Stimulated activated CD8-positive, alpha-beta memory T cell treated with anti-CD3 and anti-CD28 coated beads, Interleukin-4, amount 100 ng/mL, for 4 hours (primary cell): ENCODE measurements around the gene SPTBN1.

ENCODE experiments used
- DNase-seq, 2 donors: peaks; one replicate each; pipeline ENCODE4 v3.0.0-alpha.2; 2020; ENCODE audit warnings: low read depth in 2 of 2, low spot score in 1 of 2

Gene SPTBN1

GRCh38 chr2:54587171-54588016, 131.3 kb downstream of the SPTBN1 start:
- no peak for DNase-seq

GRCh38 chr2:54588244-54588899, 132.2 kb downstream of the SPTBN1 start:
- no peak for DNase-seq

GRCh38 chr2:54589038-54589339, 132.9 kb downstream of the SPTBN1 start:
- no peak for DNase-seq

GRCh38 chr2:54589340-54590215, 133.5 kb downstream of the SPTBN1 start:
- no peak for DNase-seq

GRCh38 chr2:54590216-54591120, 134.3 kb downstream of the SPTBN1 start:
- no peak for DNase-seq

- no peak for DNase-seq
These were observed 135.4 kb downstream of the SPTBN1 start for GRCh38 chr2:54591551-54591950.

- DNase-seq, result no peak
These were observed 137.1 kb downstream of the SPTBN1 start for GRCh38 chr2:54593249-54593648.

- no peak for DNase-seq
These were observed 137.9 kb downstream of the SPTBN1 start for GRCh38 chr2:54594048-54594447.

- no peak for DNase-seq
These were observed 139.2 kb downstream of the SPTBN1 start for GRCh38 chr2:54595161-54595803.

- no peak for DNase-seq
These were observed 140.1 kb downstream of the SPTBN1 start for GRCh38 chr2:54595999-54596902.

- DNase-seq, result no peak
These were observed 141.2 kb downstream of the SPTBN1 start for GRCh38 chr2:54597153-54597848.

- no peak for DNase-seq
These were observed 142.5 kb downstream of the SPTBN1 start for GRCh38 chr2:54598347-54599325.

- DNase-seq, result no peak
These were observed 143.2 kb downstream of the SPTBN1 start for GRCh38 chr2:54599326-54599710.

- no peak for DNase-seq
These were observed 143.8 kb downstream of the SPTBN1 start for GRCh38 chr2:54599914-54600313.

GRCh38 chr2:54601339-54601738, 145.2 kb downstream of the SPTBN1 start:
- DNase-seq, result no peak

- no peak for DNase-seq
These were observed 146.7 kb downstream of the SPTBN1 start for GRCh38 chr2:54602736-54603322.

- DNase-seq, result no peak
These were observed 147.2 kb downstream of the SPTBN1 start for GRCh38 chr2:54603357-54603756.
